H1 (cell line): ENCODE results near the gene SOCS4. TPM values are rescaled to one million over a fixed set of nuclear protein-coding genes. Genes with fewer than 3 reads are reported as not detected.

Source experiments
- CEBPB ChIP-seq: IDR thresholded peaks from 2 replicates; pipeline ENCODE4 v1.6.1; 2012; ENCODE audit warnings: low read depth, low read length
- RAD21 ChIP-seq, 2 experiments: IDR thresholded peaks in 1 of 2; conservative IDR thresholded peaks in 1 of 2; 2 replicates each; pipeline ENCODE4 v1.6.1; 2011; ENCODE audit warnings: low read depth in 2 of 2, low read length in 2 of 2, improper control_type of control experiment in 1 of 2, inconsistent platforms in 1 of 2, mild to moderate bottlenecking in 1 of 2, moderate library complexity in 1 of 2
- TAF7 ChIP-seq: optimal IDR thresholded peaks from 2 replicates; pipeline ENCODE3; 2011; ENCODE audit warnings: low read depth, mild to moderate bottlenecking, inconsistent platforms, low read length, moderate library complexity, borderline replicate concordance
- TCF12 ChIP-seq: IDR thresholded peaks from 2 replicates; pipeline ENCODE4 v1.6.1; 2011; ENCODE audit warnings: low read depth, mild to moderate bottlenecking, low read length
- polyA plus RNA-seq, 7 experiments: library from polyadenylated mRNA; depleted of rRNA in 3 of 7; stranded (reverse) in 5 of 7; unstranded in 2 of 7; fragments of >200 nt in 5 of 7; fragments of 200-250 nt in 2 of 7; gene quantifications; 1 replicate in 5 of 7; 2 replicates in 1 of 7; 4 replicates in 1 of 7; pipeline versions ENCODE4 v1.2.1 to v1.2.3, GENCODE V29; 2011 to 2013; ENCODE audit warnings: missing spikeins in 2 of 7, mixed read lengths in 2 of 7
- total RNA-seq: library from RNA; stranded (reverse); fragmentation: NEBNext Ultra II Directional; extraction: Animal tissue kit (Norgen Biotek cat#: 25700); gene quantifications from 2 replicates; pipeline ENCODE4 v1.2.1, GENCODE V29; 2021
- TF ChIP-seq, protein P1 (sequence below): fragments of 300-600 bp; sonication (generic); IDR thresholded peaks from 2 replicates; pipeline ENCODE4 v1.7.1; 2012; ENCODE audit warnings: low read length, moderate library complexity, mild to moderate bottlenecking, inconsistent platforms; ENCODE audit not compliant: insufficient replicate concordance
- TF ChIP-seq, protein P2 (sequence below), 3 experiments: IDR thresholded peaks; 1 replicate in 2 of 3; 2 replicates in 1 of 3; pipeline versions ENCODE4 v1.5.1 to v1.6.1; 2011; ENCODE audit warnings: low read length in 3 of 3, mild to moderate bottlenecking in 3 of 3, inconsistent platforms in 2 of 3, low read depth in 1 of 3, moderate library complexity in 1 of 3; ENCODE audit not compliant: insufficient read depth in 1 of 3; ENCODE audit errors: control extremely low read depth in 1 of 3
- TF ChIP-seq, protein P3 (sequence below): IDR thresholded peaks from 2 replicates; pipeline ENCODE4 v1.6.1; 2012; ENCODE audit warnings: low read length, inconsistent platforms

SOCS4 gene
- total and polyA plus RNA-seq, 2 of the 8 experiments (the other 6 are each of a cell fraction or from before 2014, with no cell fraction given): 5.5 to 31.5 TPM

DNA sequence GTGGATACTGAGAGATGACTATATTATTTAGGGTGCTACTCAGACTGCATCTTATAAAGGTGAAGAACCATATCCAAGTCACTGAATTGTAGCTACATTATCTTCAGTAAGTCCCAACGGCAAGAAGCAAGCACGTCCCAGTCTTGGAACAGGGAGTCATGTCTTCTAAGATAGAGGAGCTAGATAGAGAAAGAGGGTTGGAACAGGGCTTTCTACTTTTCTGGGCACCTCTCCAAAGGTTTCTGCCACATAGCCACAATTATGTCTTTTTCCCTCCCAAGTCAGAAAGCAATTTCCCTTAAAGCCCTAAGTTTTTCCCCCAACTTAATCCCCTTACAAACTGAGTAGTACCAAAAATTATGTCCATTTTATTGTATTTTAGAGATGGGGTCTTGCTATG lies 46.8 kb downstream of the SOCS4 start (continued):
- TF ChIP-seq, protein P1, sequence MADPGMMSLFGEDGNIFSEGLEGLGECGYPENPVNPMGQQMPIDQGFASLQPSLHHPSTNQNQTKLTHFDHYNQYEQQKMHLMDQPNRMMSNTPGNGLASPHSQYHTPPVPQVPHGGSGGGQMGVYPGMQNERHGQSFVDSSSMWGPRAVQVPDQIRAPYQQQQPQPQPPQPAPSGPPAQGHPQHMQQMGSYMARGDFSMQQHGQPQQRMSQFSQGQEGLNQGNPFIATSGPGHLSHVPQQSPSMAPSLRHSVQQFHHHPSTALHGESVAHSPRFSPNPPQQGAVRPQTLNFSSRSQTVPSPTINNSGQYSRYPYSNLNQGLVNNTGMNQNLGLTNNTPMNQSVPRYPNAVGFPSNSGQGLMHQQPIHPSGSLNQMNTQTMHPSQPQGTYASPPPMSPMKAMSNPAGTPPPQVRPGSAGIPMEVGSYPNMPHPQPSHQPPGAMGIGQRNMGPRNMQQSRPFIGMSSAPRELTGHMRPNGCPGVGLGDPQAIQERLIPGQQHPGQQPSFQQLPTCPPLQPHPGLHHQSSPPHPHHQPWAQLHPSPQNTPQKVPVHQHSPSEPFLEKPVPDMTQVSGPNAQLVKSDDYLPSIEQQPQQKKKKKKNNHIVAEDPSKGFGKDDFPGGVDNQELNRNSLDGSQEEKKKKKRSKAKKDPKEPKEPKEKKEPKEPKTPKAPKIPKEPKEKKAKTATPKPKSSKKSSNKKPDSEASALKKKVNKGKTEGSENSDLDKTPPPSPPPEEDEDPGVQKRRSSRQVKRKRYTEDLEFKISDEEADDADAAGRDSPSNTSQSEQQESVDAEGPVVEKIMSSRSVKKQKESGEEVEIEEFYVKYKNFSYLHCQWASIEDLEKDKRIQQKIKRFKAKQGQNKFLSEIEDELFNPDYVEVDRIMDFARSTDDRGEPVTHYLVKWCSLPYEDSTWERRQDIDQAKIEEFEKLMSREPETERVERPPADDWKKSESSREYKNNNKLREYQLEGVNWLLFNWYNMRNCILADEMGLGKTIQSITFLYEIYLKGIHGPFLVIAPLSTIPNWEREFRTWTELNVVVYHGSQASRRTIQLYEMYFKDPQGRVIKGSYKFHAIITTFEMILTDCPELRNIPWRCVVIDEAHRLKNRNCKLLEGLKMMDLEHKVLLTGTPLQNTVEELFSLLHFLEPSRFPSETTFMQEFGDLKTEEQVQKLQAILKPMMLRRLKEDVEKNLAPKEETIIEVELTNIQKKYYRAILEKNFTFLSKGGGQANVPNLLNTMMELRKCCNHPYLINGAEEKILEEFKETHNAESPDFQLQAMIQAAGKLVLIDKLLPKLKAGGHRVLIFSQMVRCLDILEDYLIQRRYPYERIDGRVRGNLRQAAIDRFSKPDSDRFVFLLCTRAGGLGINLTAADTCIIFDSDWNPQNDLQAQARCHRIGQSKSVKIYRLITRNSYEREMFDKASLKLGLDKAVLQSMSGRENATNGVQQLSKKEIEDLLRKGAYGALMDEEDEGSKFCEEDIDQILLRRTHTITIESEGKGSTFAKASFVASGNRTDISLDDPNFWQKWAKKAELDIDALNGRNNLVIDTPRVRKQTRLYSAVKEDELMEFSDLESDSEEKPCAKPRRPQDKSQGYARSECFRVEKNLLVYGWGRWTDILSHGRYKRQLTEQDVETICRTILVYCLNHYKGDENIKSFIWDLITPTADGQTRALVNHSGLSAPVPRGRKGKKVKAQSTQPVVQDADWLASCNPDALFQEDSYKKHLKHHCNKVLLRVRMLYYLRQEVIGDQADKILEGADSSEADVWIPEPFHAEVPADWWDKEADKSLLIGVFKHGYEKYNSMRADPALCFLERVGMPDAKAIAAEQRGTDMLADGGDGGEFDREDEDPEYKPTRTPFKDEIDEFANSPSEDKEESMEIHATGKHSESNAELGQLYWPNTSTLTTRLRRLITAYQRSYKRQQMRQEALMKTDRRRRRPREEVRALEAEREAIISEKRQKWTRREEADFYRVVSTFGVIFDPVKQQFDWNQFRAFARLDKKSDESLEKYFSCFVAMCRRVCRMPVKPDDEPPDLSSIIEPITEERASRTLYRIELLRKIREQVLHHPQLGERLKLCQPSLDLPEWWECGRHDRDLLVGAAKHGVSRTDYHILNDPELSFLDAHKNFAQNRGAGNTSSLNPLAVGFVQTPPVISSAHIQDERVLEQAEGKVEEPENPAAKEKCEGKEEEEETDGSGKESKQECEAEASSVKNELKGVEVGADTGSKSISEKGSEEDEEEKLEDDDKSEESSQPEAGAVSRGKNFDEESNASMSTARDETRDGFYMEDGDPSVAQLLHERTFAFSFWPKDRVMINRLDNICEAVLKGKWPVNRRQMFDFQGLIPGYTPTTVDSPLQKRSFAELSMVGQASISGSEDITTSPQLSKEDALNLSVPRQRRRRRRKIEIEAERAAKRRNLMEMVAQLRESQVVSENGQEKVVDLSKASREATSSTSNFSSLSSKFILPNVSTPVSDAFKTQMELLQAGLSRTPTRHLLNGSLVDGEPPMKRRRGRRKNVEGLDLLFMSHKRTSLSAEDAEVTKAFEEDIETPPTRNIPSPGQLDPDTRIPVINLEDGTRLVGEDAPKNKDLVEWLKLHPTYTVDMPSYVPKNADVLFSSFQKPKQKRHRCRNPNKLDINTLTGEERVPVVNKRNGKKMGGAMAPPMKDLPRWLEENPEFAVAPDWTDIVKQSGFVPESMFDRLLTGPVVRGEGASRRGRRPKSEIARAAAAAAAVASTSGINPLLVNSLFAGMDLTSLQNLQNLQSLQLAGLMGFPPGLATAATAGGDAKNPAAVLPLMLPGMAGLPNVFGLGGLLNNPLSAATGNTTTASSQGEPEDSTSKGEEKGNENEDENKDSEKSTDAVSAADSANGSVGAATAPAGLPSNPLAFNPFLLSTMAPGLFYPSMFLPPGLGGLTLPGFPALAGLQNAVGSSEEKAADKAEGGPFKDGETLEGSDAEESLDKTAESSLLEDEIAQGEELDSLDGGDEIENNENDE: no peak
- TF ChIP-seq, protein P2, sequence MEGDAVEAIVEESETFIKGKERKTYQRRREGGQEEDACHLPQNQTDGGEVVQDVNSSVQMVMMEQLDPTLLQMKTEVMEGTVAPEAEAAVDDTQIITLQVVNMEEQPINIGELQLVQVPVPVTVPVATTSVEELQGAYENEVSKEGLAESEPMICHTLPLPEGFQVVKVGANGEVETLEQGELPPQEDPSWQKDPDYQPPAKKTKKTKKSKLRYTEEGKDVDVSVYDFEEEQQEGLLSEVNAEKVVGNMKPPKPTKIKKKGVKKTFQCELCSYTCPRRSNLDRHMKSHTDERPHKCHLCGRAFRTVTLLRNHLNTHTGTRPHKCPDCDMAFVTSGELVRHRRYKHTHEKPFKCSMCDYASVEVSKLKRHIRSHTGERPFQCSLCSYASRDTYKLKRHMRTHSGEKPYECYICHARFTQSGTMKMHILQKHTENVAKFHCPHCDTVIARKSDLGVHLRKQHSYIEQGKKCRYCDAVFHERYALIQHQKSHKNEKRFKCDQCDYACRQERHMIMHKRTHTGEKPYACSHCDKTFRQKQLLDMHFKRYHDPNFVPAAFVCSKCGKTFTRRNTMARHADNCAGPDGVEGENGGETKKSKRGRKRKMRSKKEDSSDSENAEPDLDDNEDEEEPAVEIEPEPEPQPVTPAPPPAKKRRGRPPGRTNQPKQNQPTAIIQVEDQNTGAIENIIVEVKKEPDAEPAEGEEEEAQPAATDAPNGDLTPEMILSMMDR (IDR thresholded peaks at IDR 0.05; ENCODE audit: control extremely low read depth in 1 of 3, insufficient read depth in 1 of 3, low read depth in 1 of 3, low read length in 3 of 3): no peak
- TF ChIP-seq TCF12: no peak
- no peak for TF ChIP-seq TAF7
- TF ChIP-seq CEBPB: no peak
- TF ChIP-seq, protein P3, sequence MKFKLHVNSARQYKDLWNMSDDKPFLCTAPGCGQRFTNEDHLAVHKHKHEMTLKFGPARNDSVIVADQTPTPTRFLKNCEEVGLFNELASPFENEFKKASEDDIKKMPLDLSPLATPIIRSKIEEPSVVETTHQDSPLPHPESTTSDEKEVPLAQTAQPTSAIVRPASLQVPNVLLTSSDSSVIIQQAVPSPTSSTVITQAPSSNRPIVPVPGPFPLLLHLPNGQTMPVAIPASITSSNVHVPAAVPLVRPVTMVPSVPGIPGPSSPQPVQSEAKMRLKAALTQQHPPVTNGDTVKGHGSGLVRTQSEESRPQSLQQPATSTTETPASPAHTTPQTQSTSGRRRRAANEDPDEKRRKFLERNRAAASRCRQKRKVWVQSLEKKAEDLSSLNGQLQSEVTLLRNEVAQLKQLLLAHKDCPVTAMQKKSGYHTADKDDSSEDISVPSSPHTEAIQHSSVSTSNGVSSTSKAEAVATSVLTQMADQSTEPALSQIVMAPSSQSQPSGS: no peak
- TF ChIP-seq RAD21 (IDR thresholded peaks at IDR 0.05 in 1 of 2, conservative IDR thresholded peaks at IDR 0.05 in 1 of 2; ENCODE audit: low read depth in 2 of 2, low read length in 2 of 2): no peak
